ENCODE results near the gene CLGN.

CLGN gene

GRCh38 chr4:140395668-140396067 is 31.8 kb downstream of the CLGN start:
- no peak for DNase-seq (ENCODE audit: low read depth in 1 of 2, low spot score in 1 of 2)
- H3K27ac ChIP-seq (replicated peaks) = no peak overlapping the region
- no peak overlapping the region for H3K4me3 ChIP-seq (replicated peaks; ENCODE audit: insufficient read depth, low read length)
- peaks cover 13% of the 10 kb centered on the region for H3K27me3 ChIP-seq (ENCODE audit: insufficient read depth, poor library complexity, severe bottlenecking)
- TF ChIP-seq SPI1 (IDR thresholded peaks at IDR 0.05; ENCODE audit: borderline replicate concordance, low read depth) = no peak
- no peak for TF ChIP-seq CTCF (IDR thresholded peaks at IDR 0.05; ENCODE audit: insufficient read depth, low read length)
- TF ChIP-seq GABPA (IDR thresholded peaks at IDR 0.05; ENCODE audit: low read depth) = no peak
- TF ChIP-seq, protein P1, sequence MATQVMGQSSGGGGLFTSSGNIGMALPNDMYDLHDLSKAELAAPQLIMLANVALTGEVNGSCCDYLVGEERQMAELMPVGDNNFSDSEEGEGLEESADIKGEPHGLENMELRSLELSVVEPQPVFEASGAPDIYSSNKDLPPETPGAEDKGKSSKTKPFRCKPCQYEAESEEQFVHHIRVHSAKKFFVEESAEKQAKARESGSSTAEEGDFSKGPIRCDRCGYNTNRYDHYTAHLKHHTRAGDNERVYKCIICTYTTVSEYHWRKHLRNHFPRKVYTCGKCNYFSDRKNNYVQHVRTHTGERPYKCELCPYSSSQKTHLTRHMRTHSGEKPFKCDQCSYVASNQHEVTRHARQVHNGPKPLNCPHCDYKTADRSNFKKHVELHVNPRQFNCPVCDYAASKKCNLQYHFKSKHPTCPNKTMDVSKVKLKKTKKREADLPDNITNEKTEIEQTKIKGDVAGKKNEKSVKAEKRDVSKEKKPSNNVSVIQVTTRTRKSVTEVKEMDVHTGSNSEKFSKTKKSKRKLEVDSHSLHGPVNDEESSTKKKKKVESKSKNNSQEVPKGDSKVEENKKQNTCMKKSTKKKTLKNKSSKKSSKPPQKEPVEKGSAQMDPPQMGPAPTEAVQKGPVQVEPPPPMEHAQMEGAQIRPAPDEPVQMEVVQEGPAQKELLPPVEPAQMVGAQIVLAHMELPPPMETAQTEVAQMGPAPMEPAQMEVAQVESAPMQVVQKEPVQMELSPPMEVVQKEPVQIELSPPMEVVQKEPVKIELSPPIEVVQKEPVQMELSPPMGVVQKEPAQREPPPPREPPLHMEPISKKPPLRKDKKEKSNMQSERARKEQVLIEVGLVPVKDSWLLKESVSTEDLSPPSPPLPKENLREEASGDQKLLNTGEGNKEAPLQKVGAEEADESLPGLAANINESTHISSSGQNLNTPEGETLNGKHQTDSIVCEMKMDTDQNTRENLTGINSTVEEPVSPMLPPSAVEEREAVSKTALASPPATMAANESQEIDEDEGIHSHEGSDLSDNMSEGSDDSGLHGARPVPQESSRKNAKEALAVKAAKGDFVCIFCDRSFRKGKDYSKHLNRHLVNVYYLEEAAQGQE (IDR thresholded peaks at IDR 0.05; ENCODE audit: insufficient replicate concordance, low read depth) = no peak
- TF ChIP-seq POLR2AphosphoS5 (IDR thresholded peaks at IDR 0.05; ENCODE audit: low read depth) = no peak

DNA sequence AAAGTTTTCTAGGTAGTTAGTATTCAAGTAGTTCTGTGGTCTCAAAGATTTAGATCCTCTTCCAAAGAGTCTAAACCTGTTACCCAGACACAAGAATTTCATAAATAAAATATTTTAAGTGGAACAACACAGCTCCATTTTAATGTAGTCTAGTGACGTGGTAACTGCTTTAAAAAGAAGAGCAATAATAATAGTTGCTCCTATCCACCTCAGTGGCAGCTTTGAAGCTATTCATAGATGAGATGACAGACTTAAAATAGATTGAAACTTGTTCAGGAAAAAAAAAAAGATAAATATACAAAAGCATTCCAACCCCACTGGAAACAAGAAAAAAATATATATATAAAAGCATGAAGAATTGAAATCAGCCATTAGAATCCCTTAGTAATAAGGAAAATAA is 39.4 kb downstream of the CLGN start:
- peaks cover 16% of the 10 kb centered on the region for H3K27me3 ChIP-seq (ENCODE audit: insufficient read depth, poor library complexity, severe bottlenecking)
- TF ChIP-seq POLR2AphosphoS5 (IDR thresholded peaks at IDR 0.05; ENCODE audit: low read depth) (no peak), CTCF (IDR thresholded peaks at IDR 0.05; ENCODE audit: insufficient read depth, low read length) (no peak), GABPA (IDR thresholded peaks at IDR 0.05; ENCODE audit: low read depth) (no peak), SPI1 (IDR thresholded peaks at IDR 0.05; ENCODE audit: borderline replicate concordance, low read depth) (no peak)
- TF ChIP-seq, protein P1 (IDR thresholded peaks at IDR 0.05; ENCODE audit: insufficient replicate concordance, low read depth) = no peak
- DNase-seq (ENCODE audit: low read depth in 1 of 2, low spot score in 1 of 2) = no peak
- H3K27ac ChIP-seq (replicated peaks) = no peak overlapping the region
- H3K4me3 ChIP-seq (replicated peaks; ENCODE audit: insufficient read depth, low read length) = no peak overlapping the region

DNA sequence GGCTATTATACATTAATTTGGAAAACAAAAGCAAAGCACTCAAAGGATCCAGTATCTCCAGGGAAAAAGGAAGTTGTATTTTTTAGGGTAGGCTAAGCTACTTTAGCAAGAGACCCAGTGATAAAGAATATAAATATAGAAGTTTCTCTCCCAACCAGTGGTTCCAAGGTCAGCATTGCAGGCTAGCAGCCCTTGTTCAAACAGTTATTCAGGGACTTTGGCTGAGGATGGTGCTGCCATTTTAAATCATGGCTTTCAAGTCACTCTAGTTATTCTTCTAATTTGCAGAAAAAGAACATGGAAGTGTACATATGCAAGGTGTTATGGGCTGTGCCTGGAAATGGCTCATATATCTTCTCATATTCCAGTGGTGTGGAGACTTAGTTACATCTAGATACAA is 44.7 kb downstream of the CLGN start:
- Histone ChIP-seq H3K4me3 (replicated peaks; ENCODE audit: insufficient read depth, low read length) (no peak overlapping the region), H3K27me3 (ENCODE audit: insufficient read depth, poor library complexity, severe bottlenecking) (peaks cover 3% of the 10 kb centered on the region), H3K27ac (replicated peaks) (no peak overlapping the region)
- no peak for TF ChIP-seq SPI1 (IDR thresholded peaks at IDR 0.05; ENCODE audit: borderline replicate concordance, low read depth)
- TF ChIP-seq POLR2AphosphoS5 (IDR thresholded peaks at IDR 0.05; ENCODE audit: low read depth) = no peak
- no peak for DNase-seq (ENCODE audit: low read depth in 1 of 2, low spot score in 1 of 2)

DNA sequence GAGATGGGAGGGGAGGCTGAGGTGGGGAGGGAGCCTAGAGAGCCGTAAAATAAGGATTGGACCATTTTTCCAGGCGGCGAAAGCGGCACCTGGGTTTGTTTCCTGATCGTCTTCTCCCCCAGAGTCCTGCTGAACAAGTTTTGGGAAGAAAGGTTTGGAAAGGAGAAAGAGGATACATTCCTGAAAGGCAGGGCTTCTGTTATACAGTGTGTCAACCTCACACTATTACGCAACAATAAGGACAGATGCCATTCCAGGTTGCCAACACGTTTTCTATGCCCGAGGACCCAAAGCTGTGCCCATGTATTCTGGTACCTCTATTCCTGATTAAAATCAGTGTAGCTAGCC is 53.3 kb downstream of the CLGN start:
- no peaks in the 10 kb centered on the region for H3K27me3 ChIP-seq (ENCODE audit: insufficient read depth, poor library complexity, severe bottlenecking)
- H3K27ac ChIP-seq (replicated peaks) = peak overlapping the region; percentile 62; the same call in 1 of the 2 replicates
- DNase-seq (ENCODE audit: low read depth in 1 of 2, low spot score in 1 of 2) = peak in 1 of 2 experiments; percentile 3
- peak overlapping the region; percentile 93 for H3K4me3 ChIP-seq (replicated peaks; ENCODE audit: insufficient read depth, low read length)
- no peak for TF ChIP-seq POLR2AphosphoS5 (IDR thresholded peaks at IDR 0.05; ENCODE audit: low read depth)
- TF ChIP-seq, protein P1 (IDR thresholded peaks at IDR 0.05; ENCODE audit: insufficient replicate concordance, low read depth) = no peak
- no peak for TF ChIP-seq SPI1 (IDR thresholded peaks at IDR 0.05; ENCODE audit: borderline replicate concordance, low read depth)
- TF ChIP-seq GABPA (IDR thresholded peaks at IDR 0.05; ENCODE audit: low read depth) = no peak
- no peak for TF ChIP-seq CTCF (IDR thresholded peaks at IDR 0.05; ENCODE audit: insufficient read depth, low read length)
